HG03565 (cell line): Measurements from ENCODE around the gene PON3.

Experiments
- ATAC-seq: cut with Tn5 transposase; IDR thresholded peaks from one replicate; pipeline ENCODE4 v1.9.1; 2021; ENCODE audit warnings: mild to moderate bottlenecking, moderate library complexity; ENCODE audit not compliant: unreplicated experiment

The PON3 gene

DNA sequence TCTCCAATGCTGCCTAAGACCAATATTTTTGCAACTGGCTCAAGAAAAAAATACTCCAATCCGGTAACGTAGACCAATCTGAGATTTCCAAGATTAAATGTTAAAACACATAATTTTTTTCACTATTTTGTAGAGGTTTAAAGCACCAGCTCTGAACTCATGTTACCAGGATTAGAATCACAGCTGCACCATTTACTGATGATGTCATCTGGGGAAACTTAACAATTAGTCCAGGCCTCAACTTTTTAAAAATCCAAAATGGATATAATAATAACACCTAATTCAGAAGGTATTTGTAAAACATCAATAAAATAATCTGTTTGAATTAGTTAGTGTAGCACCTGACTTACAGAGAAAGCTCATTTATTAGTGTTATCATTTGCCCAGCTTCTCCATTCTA lies 86.2 kb downstream of the PON3 start:
- ATAC-seq: no peak
